Measurements from ENCODE around the gene BRD9. TPM values are rescaled to one million over a fixed set of nuclear protein-coding genes. Genes with fewer than 3 reads are reported as not detected.

BRD9 gene
- total and polyA plus RNA-seq, 2 experiments from 2014 or later, result 18.2 to 30.6 TPM

DNA sequence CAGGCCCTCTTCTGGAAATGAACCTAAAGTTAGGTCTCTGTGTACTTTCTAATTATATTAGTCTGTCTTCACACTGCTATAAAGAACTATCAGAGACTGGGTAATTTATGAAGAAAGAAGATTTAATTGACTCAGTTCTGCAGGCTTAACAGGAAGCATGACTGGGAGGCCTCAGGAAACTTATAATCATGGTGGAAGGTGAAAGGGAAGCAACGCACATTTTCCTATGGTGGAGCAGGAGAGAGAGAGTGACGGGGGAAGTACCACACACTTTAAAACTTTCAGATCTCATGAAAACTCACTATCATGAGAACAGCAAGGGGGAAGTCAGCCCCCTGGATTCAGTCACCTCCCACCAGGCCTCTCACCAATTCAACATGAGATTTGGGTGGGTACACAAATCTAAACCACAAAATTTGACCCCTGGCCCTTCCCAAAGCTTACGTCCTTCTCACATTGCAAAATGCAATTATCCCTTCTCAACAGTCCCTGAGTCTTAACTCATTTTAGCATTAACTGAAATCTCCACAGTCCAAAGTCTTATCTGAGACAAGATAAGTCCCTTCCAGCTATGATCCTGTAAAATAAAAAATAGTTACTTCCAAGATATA, 40.8 kb upstream of the BRD9 start:
- no peak for TF ChIP-seq EZH2phosphoT487 (IDR thresholded peaks at IDR 0.05; ENCODE audit: insufficient read depth, low read depth)
- no peak for TF ChIP-seq EZH2 (IDR thresholded peaks at IDR 0.05; ENCODE audit: insufficient read depth, poor library complexity, severe bottlenecking)
- Histone ChIP-seq H3K79me2 (ENCODE audit: insufficient read depth) (no peaks in the 10 kb centered on the region), H2AFZ (no peak overlapping the region), H3K9ac (no peak overlapping the region), H3K9me2 (ENCODE audit: insufficient read depth) (no peaks in the 10 kb centered on the region), H3K9me3 (ENCODE audit: low read depth) (no peaks in the 10 kb centered on the region), H3K27ac (no peak overlapping the region), H3K36me3 (ENCODE audit: low read depth) (no peaks in the 10 kb centered on the region), H3K4me2 (ENCODE audit: unreplicated experiment) (no peak overlapping the region), H3K4me3 (no peak overlapping the region), H3F3A (ENCODE audit: insufficient read depth) (no peaks in the 10 kb centered on the region), H4K20me1 (ENCODE audit: insufficient read depth) (no peaks in the 10 kb centered on the region), H3K4me1 (ENCODE audit: insufficient read depth) (no peaks in the 10 kb centered on the region), H3K27me3 (replicated peaks; ENCODE audit: insufficient read depth) (peaks cover 24% of the 10 kb centered on the region)
- in situ Hi-C loops (cut with MboI), result loop anchor here (10.0 to 25.0 kb wide), 2 partner anchors 241 to 704 kb away; no protein-coding TSS in a partner anchor
- DNase-seq, result no peak
- WGBS, 2 experiments (ENCODE audit: low coverage in 1 of 2, low lambda C conversion rate in 2 of 2, missing lambda C conversion rate in 2 of 2), result 52 to 58% methylated on average over 3 of the region's 3 CpGs

DNA sequence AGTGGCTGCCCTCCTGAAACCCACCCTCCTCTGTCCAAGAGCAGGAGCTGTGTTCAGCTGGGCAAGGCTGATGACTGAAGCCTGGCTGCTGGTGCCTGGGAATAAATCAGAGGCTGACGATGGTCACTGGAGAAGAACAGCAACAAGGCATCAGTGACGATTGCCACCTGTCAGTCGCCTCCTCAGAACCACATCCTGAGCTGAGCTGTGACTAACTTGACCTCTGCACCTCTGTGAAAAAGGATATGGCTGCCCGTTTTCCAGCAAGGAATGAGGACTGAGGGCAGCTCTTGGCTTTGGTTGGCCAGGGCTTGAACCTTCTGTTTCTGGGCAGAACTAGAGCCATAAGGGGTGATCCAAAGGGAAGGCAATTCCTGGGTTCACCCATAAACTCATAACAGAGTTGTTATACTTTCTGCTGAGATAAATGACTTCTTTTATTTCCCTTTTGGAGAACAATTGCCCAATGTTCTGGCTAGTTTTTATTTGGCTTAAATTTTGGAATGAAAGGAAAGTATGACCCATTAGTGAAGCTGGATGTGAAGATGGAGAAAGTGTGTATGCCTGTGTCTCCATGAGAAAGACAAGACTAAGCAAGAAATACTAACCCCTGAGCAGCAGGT, 40.1 kb upstream of the BRD9 start:
- no peak overlapping the region for H3K9ac ChIP-seq
- H3K27me3 ChIP-seq (replicated peaks; ENCODE audit: insufficient read depth), result peaks cover 24% of the 10 kb centered on the region
- no peaks in the 10 kb centered on the region for H4K20me1 ChIP-seq (ENCODE audit: insufficient read depth)
- no peaks in the 10 kb centered on the region for H3K4me1 ChIP-seq (ENCODE audit: insufficient read depth)
- WGBS, 2 experiments (ENCODE audit: low coverage in 1 of 2, low lambda C conversion rate in 2 of 2, missing lambda C conversion rate in 2 of 2), result 28 to 29% methylated on average over 4 of the region's 4 CpGs
- no peaks in the 10 kb centered on the region for H3K9me3 ChIP-seq (ENCODE audit: low read depth)
- in situ Hi-C loops (cut with MboI), result loop anchor here (10.0 to 25.0 kb wide), 2 partner anchors 242 to 705 kb away; no protein-coding TSS in a partner anchor
- no peak overlapping the region for H2AFZ ChIP-seq
- H3K4me3 ChIP-seq, result no peak overlapping the region
- H3K4me2 ChIP-seq (ENCODE audit: unreplicated experiment), result no peak overlapping the region
- H3F3A ChIP-seq (ENCODE audit: insufficient read depth), result no peaks in the 10 kb centered on the region
- no peaks in the 10 kb centered on the region for H3K9me2 ChIP-seq (ENCODE audit: insufficient read depth)
- no peak overlapping the region for H3K27ac ChIP-seq
- H3K79me2 ChIP-seq (ENCODE audit: insufficient read depth), result no peaks in the 10 kb centered on the region
- no peak for TF ChIP-seq EZH2 (IDR thresholded peaks at IDR 0.05; ENCODE audit: insufficient read depth, poor library complexity, severe bottlenecking)
- no peak for TF ChIP-seq EZH2phosphoT487 (IDR thresholded peaks at IDR 0.05; ENCODE audit: insufficient read depth, low read depth)
- DNase-seq, result peak; percentile 19
- no peaks in the 10 kb centered on the region for H3K36me3 ChIP-seq (ENCODE audit: low read depth)

DNA sequence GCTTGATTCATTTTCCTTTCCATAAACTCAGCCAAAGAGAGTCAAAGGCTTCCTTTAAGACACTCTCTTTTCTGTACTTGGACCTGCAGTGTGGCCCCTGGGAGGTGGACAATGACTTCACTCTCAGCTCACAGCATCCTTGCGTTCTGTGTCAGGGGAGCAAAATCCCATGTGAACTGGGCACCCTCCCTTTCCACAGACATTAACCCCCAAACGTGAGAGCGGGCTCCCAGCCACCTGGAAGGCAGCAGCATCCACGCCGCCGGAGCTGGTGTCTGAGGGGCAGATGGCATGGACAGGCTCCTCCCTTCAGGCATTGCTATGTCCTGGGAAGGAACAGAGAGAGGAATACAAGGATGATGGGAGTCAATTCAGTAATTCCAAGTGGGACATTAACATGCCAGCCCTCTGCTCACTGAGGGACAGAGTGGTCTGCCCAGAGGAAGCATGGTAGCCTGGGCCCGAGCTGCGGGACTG, 39.6 kb upstream of the BRD9 start:
- in situ Hi-C loops (cut with MboI), result loop anchor here (10.0 to 25.0 kb wide), 2 partner anchors 243 to 705 kb away; no protein-coding TSS in a partner anchor
- Histone ChIP-seq H3K4me2 (ENCODE audit: unreplicated experiment) (no peak overlapping the region), H3K27me3 (replicated peaks; ENCODE audit: insufficient read depth) (peaks cover 24% of the 10 kb centered on the region)

DNA sequence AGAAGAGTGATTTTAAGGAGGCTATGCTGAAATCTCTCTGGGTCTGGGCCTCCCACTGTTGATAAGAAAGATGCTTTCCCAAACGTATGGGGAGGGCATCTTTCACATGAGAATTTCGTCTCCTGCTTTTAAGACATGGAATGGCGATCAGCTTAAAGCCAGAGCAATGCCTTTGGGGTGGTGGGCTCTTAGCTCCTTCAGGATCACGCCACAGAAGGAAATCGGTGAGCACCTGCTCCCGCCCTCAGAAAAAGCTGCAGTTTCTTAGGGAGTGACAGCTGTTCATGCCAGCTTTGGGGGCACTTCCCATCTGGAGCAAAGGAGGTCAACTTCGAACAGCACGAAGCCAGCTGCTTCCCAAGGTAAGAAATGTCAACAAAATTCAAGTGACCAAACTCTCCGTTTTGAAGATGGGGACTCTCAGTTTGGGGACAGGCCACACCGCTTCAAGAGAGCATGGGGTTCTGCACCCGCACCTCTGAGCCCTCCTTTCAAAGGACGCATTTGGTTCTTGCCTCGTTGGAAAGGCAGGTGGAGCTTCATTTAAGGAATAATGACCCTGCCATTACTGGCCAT, 39.1 kb upstream of the BRD9 start:
- peaks cover 1% of the 10 kb centered on the region; the same call in 1 of the 2 replicates for H3K4me1 ChIP-seq (ENCODE audit: insufficient read depth)
- in situ Hi-C loops (cut with MboI), result loop anchor here (10.0 to 25.0 kb wide), 2 partner anchors 243 to 706 kb away; no protein-coding TSS in a partner anchor
- H4K20me1 ChIP-seq (ENCODE audit: insufficient read depth), result no peaks in the 10 kb centered on the region
- no peak overlapping the region for H3K9ac ChIP-seq
- TF ChIP-seq EZH2phosphoT487 (IDR thresholded peaks at IDR 0.05; ENCODE audit: insufficient read depth, low read depth) (no peak), EZH2 (IDR thresholded peaks at IDR 0.05; ENCODE audit: insufficient read depth, poor library complexity, severe bottlenecking) (no peak)
- no peaks in the 10 kb centered on the region for H3K36me3 ChIP-seq (ENCODE audit: low read depth)
- peaks cover 24% of the 10 kb centered on the region for H3K27me3 ChIP-seq (replicated peaks; ENCODE audit: insufficient read depth)
- H3K9me3 ChIP-seq (ENCODE audit: low read depth), result no peaks in the 10 kb centered on the region
- WGBS, 2 experiments (ENCODE audit: low coverage in 1 of 2, low lambda C conversion rate in 2 of 2, missing lambda C conversion rate in 2 of 2), result 78 to 82% methylated on average over 13 of the region's 13 CpGs
- no peak overlapping the region for H3K4me2 ChIP-seq (ENCODE audit: unreplicated experiment)
- H3K27ac ChIP-seq, result no peak overlapping the region
- no peaks in the 10 kb centered on the region for H3K9me2 ChIP-seq (ENCODE audit: insufficient read depth)
- no peak for DNase-seq
- H3K79me2 ChIP-seq (ENCODE audit: insufficient read depth), result no peaks in the 10 kb centered on the region
- no peak overlapping the region for H3K4me3 ChIP-seq
- no peaks in the 10 kb centered on the region for H3F3A ChIP-seq (ENCODE audit: insufficient read depth)
- no peak overlapping the region for H2AFZ ChIP-seq

More for the DNA sequence above, 39.6 kb upstream of the BRD9 start:
- Histone ChIP-seq H3K79me2 (ENCODE audit: insufficient read depth) (no peaks in the 10 kb centered on the region), H3F3A (ENCODE audit: insufficient read depth) (no peaks in the 10 kb centered on the region), H3K27ac (no peak overlapping the region), H3K9me3 (ENCODE audit: low read depth) (no peaks in the 10 kb centered on the region), H4K20me1 (ENCODE audit: insufficient read depth) (no peaks in the 10 kb centered on the region), H3K9ac (no peak overlapping the region), H3K4me1 (ENCODE audit: insufficient read depth) (no peaks in the 10 kb centered on the region), H2AFZ (no peak overlapping the region), H3K9me2 (ENCODE audit: insufficient read depth) (no peaks in the 10 kb centered on the region), H3K4me3 (no peak overlapping the region), H3K36me3 (ENCODE audit: low read depth) (no peaks in the 10 kb centered on the region)
- WGBS, 2 experiments (ENCODE audit: low coverage in 1 of 2, low lambda C conversion rate in 2 of 2, missing lambda C conversion rate in 2 of 2), result 43 to 44% methylated on average over 8 of the region's 8 CpGs
- TF ChIP-seq EZH2phosphoT487 (IDR thresholded peaks at IDR 0.05; ENCODE audit: insufficient read depth, low read depth), result no peak
- no peak for DNase-seq
